MM.1S (cell line): Measurements from ENCODE around the gene DCX.

ENCODE experiments used
- CTCF ChIP-seq: fragments of 300-600 bp; sonication (generic); IDR thresholded peaks from 2 replicates; pipeline ENCODE4 v1.5.1; 2016; ENCODE audit warnings: antibody characterized with exemption, low read length, mixed read lengths
- EZH2 ChIP-seq: fragments of 300-600 bp; sonication (generic); optimal IDR thresholded peaks from 2 replicates; pipeline ENCODE3; 2017; ENCODE audit warnings: low read depth, mild to moderate bottlenecking, antibody characterized with exemption, low read length, mixed read lengths
- EZH2phosphoT487 ChIP-seq: fragments of 300-600 bp; sonication (generic); IDR thresholded peaks from 2 replicates; pipeline ENCODE4 v1.6.1; 2018; ENCODE audit warnings: antibody characterized with exemption, low read length

GRCh38 chrX:111309083-111309482 lies 102.9 kb downstream of the DCX start:
- TF ChIP-seq CTCF (no peak), EZH2 (no peak), EZH2phosphoT487 (no peak)
